Neural cell (in vitro differentiated cells): ENCODE results near the gene PEAR1.

Experiments
- POLR2AphosphoS5 ChIP-seq: IDR thresholded peaks from 2 replicates; pipeline ENCODE4 v1.6.1; 2012
- TAF1 ChIP-seq: IDR thresholded peaks from 2 replicates; pipeline ENCODE4 v1.6.1; 2012; ENCODE audit warnings: low read depth

GRCh38 chr1:156862584-156862983 lies 30.9 kb upstream of the PEAR1 start:
- TF ChIP-seq POLR2AphosphoS5 = no peak
- TF ChIP-seq TAF1 = no peak
